ENCODE data around the gene RRAD.

Gene RRAD

GRCh38 chr16:66874079-66874775 lies 51.1 kb downstream of the RRAD start:
- Histone ChIP-seq H3K9me3 (ENCODE audit: control insufficient read depth, low read length) (no peaks in the 10 kb centered on the region), H3K4me1 (ENCODE audit: control insufficient read depth, insufficient read depth, low read length, poor library complexity, severe bottlenecking) (peaks cover 18% of the 10 kb centered on the region), H3K27ac (ENCODE audit: low read depth, low read length, severe bottlenecking) (peak overlapping the region; percentile 66), H3K36me3 (ENCODE audit: control insufficient read depth, insufficient read depth, low read length) (no peaks in the 10 kb centered on the region), H3K4me3 (ENCODE audit: extremely low read depth, insufficient read depth, low read length, poor library complexity, severe bottlenecking) (no peak overlapping the region)
- no CpG with 5 or more reads among the region's 1 CpG for WGBS, 2 experiments (ENCODE audit: insufficient coverage in 2 of 2)

DNA sequence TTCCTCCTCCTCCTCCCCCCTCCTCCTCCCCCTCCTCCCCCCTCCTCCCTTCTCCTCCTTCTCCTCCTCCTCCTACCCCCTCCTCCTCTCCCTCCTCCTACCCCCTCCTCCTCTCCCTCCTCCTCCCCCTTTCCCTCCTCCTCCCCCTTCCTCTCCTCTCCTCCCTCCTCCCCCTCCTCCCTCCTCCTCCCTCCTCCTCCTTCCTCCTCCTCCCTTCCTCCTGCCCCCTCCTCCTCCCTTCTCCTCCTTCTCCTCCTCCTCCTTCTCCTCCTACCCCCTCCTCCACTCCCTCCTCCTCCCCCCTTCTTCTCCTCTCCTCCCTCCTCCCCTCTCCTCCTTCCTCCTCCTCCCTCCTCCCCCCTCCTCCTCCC lies 51.7 kb downstream of the RRAD start:
- H3K4me1 ChIP-seq (ENCODE audit: control insufficient read depth, insufficient read depth, low read length, poor library complexity, severe bottlenecking) = peaks cover 18% of the 10 kb centered on the region
- peak overlapping the region; percentile 80 for H3K27ac ChIP-seq (ENCODE audit: low read depth, low read length, severe bottlenecking)

GRCh38 chr16:66872943-66873684 lies 52.2 kb downstream of the RRAD start:
- Histone ChIP-seq H3K4me3 (ENCODE audit: extremely low read depth, insufficient read depth, low read length, poor library complexity, severe bottlenecking) (peak overlapping the region; percentile 30), H3K27ac (ENCODE audit: low read depth, low read length, severe bottlenecking) (peak overlapping the region; percentile 80)

More for the DNA sequence above, 51.7 kb downstream of the RRAD start:
- Histone ChIP-seq H3K4me3 (ENCODE audit: extremely low read depth, insufficient read depth, low read length, poor library complexity, severe bottlenecking) (no peak overlapping the region), H3K9me3 (ENCODE audit: control insufficient read depth, low read length) (no peaks in the 10 kb centered on the region), H3K36me3 (ENCODE audit: control insufficient read depth, insufficient read depth, low read length) (no peaks in the 10 kb centered on the region)

DNA sequence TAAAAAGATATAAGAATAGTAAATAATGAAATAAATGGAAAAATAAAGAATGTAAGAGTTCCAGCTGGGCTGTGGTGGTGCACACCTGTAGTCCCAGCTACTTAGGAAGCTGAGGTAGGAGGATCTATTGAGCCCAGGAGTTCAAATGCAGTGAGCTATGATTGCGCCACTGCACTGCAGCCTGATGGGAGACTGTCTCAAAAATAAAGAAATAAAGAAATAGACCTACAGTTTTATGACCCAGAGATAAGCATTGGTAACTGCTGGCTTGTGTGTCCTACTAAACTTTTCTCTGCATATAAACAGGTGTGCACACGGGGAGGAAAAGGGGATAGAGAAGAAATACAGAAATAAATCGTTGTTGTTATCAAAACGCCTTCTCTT lies 52.8 kb downstream of the RRAD start:
- WGBS, 2 experiments (ENCODE audit: insufficient coverage in 2 of 2) = 66 to 68% methylated on average over 3 to 4 of the region's 4 CpGs
- Histone ChIP-seq H3K27ac (ENCODE audit: low read depth, low read length, severe bottlenecking) (no peak overlapping the region), H3K36me3 (ENCODE audit: control insufficient read depth, insufficient read depth, low read length) (no peaks in the 10 kb centered on the region), H3K4me3 (ENCODE audit: extremely low read depth, insufficient read depth, low read length, poor library complexity, severe bottlenecking) (peak overlapping the region; percentile 30), H3K4me1 (ENCODE audit: control insufficient read depth, insufficient read depth, low read length, poor library complexity, severe bottlenecking) (peaks cover 18% of the 10 kb centered on the region), H3K9me3 (ENCODE audit: control insufficient read depth, low read length) (no peaks in the 10 kb centered on the region)

More at GRCh38 chr16:66872943-66873684, 52.2 kb downstream of the RRAD start:
- no peaks in the 10 kb centered on the region for H3K36me3 ChIP-seq (ENCODE audit: control insufficient read depth, insufficient read depth, low read length)
- no peaks in the 10 kb centered on the region for H3K9me3 ChIP-seq (ENCODE audit: control insufficient read depth, low read length)
- H3K4me1 ChIP-seq (ENCODE audit: control insufficient read depth, insufficient read depth, low read length, poor library complexity, severe bottlenecking) = peaks cover 18% of the 10 kb centered on the region
- 7 to 8% methylated on average over 31 to 38 of the region's 39 CpGs for WGBS, 2 experiments (ENCODE audit: insufficient coverage in 2 of 2)

DNA sequence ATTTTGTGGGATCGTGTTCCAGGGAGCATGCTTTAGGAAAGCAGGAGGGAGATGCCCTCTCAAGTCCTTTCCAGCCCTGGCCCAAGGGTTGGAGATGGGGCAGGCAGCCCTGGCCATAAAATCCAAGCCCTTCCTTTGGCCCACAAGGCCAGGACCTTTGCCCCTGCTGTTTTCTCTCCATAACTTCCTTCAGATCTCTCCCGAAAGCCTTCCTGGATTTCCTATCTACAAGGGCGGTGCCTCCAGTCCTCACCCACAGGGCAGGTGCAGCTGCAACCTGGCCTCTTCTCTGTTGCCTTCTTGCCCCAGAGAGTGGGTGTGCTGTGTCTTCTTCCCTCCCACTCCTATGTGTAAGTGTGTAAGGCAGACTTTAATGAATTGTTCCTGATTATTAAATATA lies 53.5 kb downstream of the RRAD start:
- H3K36me3 ChIP-seq (ENCODE audit: control insufficient read depth, insufficient read depth, low read length) = no peaks in the 10 kb centered on the region
- H3K4me1 ChIP-seq (ENCODE audit: control insufficient read depth, insufficient read depth, low read length, poor library complexity, severe bottlenecking) = peaks cover 18% of the 10 kb centered on the region
- no peak overlapping the region for H3K4me3 ChIP-seq (ENCODE audit: extremely low read depth, insufficient read depth, low read length, poor library complexity, severe bottlenecking)
- H3K9me3 ChIP-seq (ENCODE audit: control insufficient read depth, low read length) = no peaks in the 10 kb centered on the region
- H3K27ac ChIP-seq (ENCODE audit: low read depth, low read length, severe bottlenecking) = no peak overlapping the region
- WGBS, 2 experiments (ENCODE audit: insufficient coverage in 2 of 2) = 56 to 100% methylated on average over 1 of the region's 3 CpGs
